ENCODE data around the gene GABARAPL1.
"Not testable (repeated sequence)": the region's sequence is repeated elsewhere in the genome, so short reads cannot be mapped to it uniquely, and the experiment has no call there.

The GABARAPL1 gene

GRCh38 chr12:10197879-10198278, 14.8 kb upstream of the GABARAPL1 start:
- no peak for DNase-seq (ENCODE audit: low read depth, low spot score)

- not testable (repeated sequence) for DNase-seq (ENCODE audit: low read depth, low spot score)
Measured at GRCh38 chr12:10204495-10204894, 8.2 kb upstream of the GABARAPL1 start.

DNA sequence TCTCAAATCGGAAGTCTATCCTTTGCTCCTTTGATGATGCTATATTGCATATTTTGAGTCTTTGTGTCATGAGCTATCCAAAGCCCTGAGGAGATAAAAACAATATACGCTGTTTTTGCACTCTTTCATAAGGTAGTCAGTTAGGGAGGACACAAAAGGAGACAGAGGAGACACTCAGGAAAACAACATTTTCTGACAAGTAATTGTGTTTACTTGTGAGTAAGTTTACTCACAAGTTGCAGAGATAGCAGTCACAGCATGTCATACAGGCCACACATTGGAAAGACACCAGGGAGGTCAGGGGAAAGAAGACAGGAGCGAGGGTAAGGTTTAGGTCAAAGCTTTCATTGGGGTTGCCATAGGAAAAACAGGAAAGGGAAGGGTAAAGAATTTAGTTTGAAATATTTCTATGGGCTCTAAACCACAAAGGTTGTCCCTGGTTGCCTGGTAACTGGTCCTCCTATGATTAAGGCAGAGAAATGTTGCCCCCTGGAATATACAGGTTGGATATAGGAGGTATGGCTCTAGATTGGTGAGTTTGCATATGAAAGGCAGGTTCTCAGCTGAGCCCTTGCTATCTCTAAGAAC, 7.4 kb upstream of the GABARAPL1 start:
- DNase-seq (ENCODE audit: low read depth, low spot score): no peak

- no peak for DNase-seq (ENCODE audit: low read depth, low spot score)
Measured at GRCh38 chr12:10207136-10207535, 5.5 kb upstream of the GABARAPL1 start.

DNA sequence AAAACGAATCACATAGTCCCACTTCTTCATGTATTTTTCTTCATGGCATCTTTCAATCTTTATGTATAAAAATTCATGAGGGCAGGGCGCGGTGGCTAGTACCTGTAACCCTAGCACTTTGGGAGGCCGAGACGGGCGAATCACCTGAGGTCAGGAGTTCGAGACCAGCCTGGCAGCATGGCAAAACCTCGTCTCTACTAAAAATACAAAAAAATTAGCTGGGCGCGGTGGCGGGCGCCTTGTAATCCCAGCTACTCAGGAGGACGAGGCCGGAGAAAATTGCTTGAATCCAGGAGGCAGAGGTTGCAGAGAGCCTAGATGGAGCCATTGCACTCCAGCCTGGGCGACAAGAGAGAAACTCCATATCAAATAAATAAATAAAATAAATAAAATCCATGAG, 2.5 kb upstream of the GABARAPL1 start:
- no peak for DNase-seq (ENCODE audit: low read depth, low spot score)

GRCh38 chr12:10211101-10211939, 1.4 kb upstream of the GABARAPL1 start:
- DNase-seq (ENCODE audit: low read depth, low spot score): peak; percentile 28

- DNase-seq (ENCODE audit: low read depth, low spot score): peak; percentile 98
Measured at GRCh38 chr12:10211940-10212738, 538 bp upstream of the GABARAPL1 start.

DNA sequence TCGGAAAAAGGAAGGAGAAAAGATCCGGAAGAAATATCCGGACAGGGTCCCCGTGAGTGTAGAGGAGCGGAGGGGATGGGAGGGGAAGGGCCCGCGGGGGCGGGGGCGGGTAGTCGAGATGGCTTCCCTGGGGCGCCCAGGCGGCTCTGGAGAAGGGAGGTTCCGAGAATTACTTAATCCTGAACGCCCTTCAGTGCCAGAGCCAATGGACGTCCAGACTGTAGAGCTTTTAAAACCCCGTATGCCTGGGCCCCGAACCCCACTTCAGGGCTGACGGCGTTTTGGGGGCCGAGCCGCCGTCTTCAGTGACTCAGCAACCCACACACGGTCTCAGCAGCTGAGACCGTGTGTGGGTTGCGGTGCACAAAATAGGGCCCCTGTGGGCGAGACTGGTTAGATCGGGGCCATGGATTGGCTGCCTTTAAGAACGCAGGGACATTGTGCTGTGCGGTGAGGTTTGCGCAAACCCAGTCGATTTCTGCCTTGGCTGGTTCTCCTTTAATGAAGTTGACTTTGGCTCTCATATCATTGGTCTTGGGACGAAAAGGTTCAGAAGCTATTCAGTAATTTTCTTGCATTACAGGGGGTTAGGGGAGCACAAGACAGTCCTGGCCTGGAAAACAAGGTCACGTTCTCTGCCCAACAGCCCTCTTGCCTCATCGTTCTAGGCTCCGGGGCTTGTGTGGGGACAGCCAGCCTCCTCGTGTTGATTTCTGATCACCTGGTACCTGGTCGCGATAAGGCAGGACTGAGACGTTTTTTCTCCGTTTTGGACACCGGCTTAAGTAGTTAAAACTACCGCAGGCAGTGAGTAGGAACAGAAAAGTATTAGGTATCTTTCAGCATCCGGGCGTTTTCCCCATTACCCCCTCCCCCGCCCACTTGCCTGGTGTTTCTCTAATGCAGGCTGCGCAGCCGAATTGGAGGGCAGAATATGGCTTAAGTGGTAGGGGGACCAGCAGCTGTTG, 775 bp downstream of the GABARAPL1 start:
- DNase-seq (ENCODE audit: low read depth, low spot score): peak; percentile 75

GRCh38 chr12:10214136-10214894, 1.6 kb downstream of the GABARAPL1 start:
- DNase-seq (ENCODE audit: low read depth, low spot score): no peak

GRCh38 chr12:10214895-10215267, 2.2 kb downstream of the GABARAPL1 start:
- no peak for DNase-seq (ENCODE audit: low read depth, low spot score)

GRCh38 chr12:10215436-10215835, 2.8 kb downstream of the GABARAPL1 start:
- DNase-seq (ENCODE audit: low read depth, low spot score): peak; percentile 17

- DNase-seq (ENCODE audit: low read depth, low spot score): not testable (repeated sequence)
Measured at GRCh38 chr12:10215946-10216345, 3.3 kb downstream of the GABARAPL1 start.

DNA sequence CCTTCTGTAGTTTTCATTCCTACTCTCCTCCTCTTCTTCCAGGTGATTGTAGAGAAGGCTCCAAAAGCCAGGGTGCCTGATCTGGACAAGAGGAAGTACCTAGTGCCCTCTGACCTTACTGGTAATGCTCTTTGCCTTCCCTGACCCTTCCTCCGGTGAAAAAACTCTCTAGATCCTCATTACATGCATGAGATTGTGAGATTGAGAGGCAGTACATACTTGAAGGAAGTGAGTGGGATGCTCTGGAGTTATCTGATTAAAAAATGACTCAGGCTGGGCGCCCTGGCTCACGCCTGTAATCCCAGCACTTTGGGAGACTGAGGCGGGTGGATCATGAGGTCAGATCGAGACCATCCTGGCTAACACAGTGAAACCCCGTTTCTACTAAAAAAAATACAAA, 5.3 kb downstream of the GABARAPL1 start:
- no peak for DNase-seq (ENCODE audit: low read depth, low spot score)

DNA sequence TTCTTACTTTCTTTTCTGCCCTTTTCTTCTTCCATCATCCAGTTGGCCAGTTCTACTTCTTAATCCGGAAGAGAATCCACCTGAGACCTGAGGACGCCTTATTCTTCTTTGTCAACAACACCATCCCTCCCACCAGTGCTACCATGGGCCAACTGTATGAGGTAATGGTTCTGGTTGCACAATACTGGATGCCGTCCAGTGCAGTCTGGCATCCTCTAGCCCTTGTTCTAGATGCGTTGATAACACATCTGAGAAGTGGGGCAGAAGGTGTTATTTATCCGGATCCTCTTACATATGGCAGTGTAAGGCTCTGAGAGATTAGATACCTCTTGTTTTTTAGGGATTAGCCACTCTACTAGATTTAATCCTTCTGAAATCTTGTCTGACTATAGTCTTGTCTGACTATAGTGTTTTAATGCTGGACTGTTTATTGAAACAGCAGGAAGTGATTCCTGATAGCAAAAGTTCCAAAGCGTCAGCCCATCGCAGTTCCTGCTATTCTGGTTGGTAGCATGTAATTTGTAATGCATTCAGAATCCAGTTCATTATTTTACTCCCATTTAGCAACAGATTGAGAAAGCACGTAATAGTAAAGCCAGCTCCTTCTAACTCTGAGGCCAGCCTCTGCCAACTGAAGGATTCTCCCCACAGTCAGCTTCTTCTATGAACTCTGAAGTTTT, 7.9 kb downstream of the GABARAPL1 start:
- DNase-seq (ENCODE audit: low read depth, low spot score): no peak

GRCh38 chr12:10221846-10222245, 9.2 kb downstream of the GABARAPL1 start:
- no peak for DNase-seq (ENCODE audit: low read depth, low spot score)

GRCh38 chr12:10223208-10223607, 10.5 kb downstream of the GABARAPL1 start:
- no peak for DNase-seq (ENCODE audit: low read depth, low spot score)

DNA sequence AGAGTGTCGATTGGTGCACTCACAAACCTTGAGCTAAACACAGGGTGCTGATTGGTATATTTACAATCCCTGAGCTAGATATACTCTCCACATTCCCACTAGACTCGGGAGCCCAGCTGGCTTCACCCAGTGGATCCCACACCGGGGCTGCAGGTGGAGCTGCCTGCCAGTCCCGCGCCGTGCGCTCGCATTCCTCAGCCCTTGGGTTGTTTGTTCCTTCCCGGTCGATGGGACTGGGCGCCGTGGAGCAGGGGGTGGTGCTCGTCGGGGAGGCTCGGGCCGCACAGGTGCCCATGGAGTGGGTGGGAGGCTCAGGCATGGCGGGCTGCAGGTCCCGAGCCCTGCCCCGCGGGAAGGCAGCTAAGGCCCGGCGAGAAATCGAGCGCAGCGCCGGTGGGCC, 12.7 kb downstream of the GABARAPL1 start:
- not testable (repeated sequence) for DNase-seq (ENCODE audit: low read depth, low spot score)

DNA sequence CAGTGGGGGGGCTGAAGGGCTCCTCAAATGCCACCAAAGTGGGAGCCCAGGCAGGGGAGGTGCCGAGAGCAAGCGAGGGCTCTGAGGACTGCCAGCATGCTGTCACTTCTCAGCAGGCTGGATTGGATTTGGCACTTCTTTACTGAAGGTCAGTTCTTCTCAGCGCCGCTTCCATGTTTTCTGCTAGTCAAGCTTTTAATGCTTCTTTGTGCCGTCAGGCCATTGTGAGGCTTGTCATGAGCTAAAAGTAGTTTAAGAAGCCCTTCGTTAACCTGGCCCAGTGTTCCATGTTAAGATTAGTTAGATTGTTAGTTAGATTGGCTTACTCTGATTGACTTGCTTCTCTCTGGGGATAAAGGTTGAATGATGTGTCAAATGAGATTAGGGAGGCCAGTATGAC, 13.4 kb downstream of the GABARAPL1 start:
- no peak for DNase-seq (ENCODE audit: low read depth, low spot score)

DNA sequence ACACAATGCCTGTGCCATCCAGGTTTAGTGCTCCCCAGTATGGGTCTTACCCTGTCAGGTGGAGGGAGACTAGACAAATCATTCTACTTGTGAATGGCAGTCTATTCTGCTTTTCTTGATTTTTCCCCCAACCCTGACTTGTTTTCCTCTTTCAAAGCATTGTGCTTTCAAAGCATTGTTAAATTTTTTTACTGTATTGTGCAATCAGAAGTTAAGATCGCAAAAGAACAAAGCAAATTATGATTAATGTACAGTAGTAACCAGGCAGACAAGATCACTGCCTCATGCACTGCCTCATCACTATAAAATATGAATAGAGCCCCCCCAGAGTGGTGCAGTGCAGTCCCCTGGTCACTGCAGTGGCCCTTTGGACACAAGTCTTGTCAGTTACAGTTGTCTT, 14.1 kb downstream of the GABARAPL1 start:
- no peak for DNase-seq (ENCODE audit: low read depth, low spot score)

- DNase-seq (ENCODE audit: low read depth, low spot score): no peak
Measured at GRCh38 chr12:10227648-10228047, 15.0 kb downstream of the GABARAPL1 start.
